GM23338 (cell line): ENCODE results near the gene TM9SF4.

Experiments
- CREB1 ChIP-seq: fragments of 250-450 bp; sonication (Bioruptor Pico); IDR thresholded peaks from 2 replicates; pipeline ENCODE4 v1.5.0; 2020; ENCODE audit warnings: low read depth, mild to moderate bottlenecking, moderate library complexity
- CTCF ChIP-seq, 2 experiments: fragments of 200-600 bp in 1 of 2; sonication (generic) in 1 of 2; conservative IDR thresholded peaks; 2 replicates each; pipeline versions ENCODE4 v1.5.1 to v1.6.1; 2016 to 2017; ENCODE audit warnings: antibody characterized with exemption in 2 of 2, low read depth in 2 of 2, mild to moderate bottlenecking in 2 of 2, moderate library complexity in 1 of 2
- ETS1 ChIP-seq: IDR thresholded peaks from 2 replicates; pipeline ENCODE4 v1.6.1; 2016; ENCODE audit warnings: antibody characterized with exemption
- EZH2 ChIP-seq: fragments of 200-600 bp; sonication (generic); IDR thresholded peaks from one replicate; pipeline ENCODE4 v1.8.0; 2017; ENCODE audit warnings: antibody characterized with exemption, mild to moderate bottlenecking, low read depth; ENCODE audit not compliant: unreplicated experiment
- EZH2phosphoT487 ChIP-seq: fragments of 200-600 bp; sonication (generic); IDR thresholded peaks from one replicate; pipeline ENCODE4 v1.8.1; 2018; ENCODE audit warnings: antibody characterized with exemption; ENCODE audit not compliant: unreplicated experiment
- JUNB ChIP-seq: IDR thresholded peaks from one replicate; pipeline ENCODE4 v1.6.1; 2016; ENCODE audit warnings: antibody characterized with exemption; ENCODE audit not compliant: unreplicated experiment
- NANOG ChIP-seq: IDR thresholded peaks from 2 replicates; pipeline ENCODE4 v1.6.1; 2016; ENCODE audit warnings: antibody characterized with exemption, borderline replicate concordance
- POLR2AphosphoS5 ChIP-seq: IDR thresholded peaks from 2 replicates; pipeline ENCODE4 v1.6.1; 2016; ENCODE audit warnings: antibody characterized with exemption, low read depth
- REST ChIP-seq: IDR thresholded peaks from one replicate; pipeline ENCODE4 v1.6.1; 2018; ENCODE audit warnings: antibody characterized with exemption; ENCODE audit not compliant: unreplicated experiment
- STAT1 ChIP-seq: IDR thresholded peaks from one replicate; pipeline ENCODE4 v1.6.1; 2016; ENCODE audit warnings: antibody characterized with exemption; ENCODE audit not compliant: unreplicated experiment
- ZNF114 ChIP-seq: fragments of 250-450 bp; sonication (Bioruptor Pico); IDR thresholded peaks from 2 replicates; pipeline ENCODE4 v1.5.0; 2020; ENCODE audit warnings: mild to moderate bottlenecking, moderate library complexity
- ZNF331 ChIP-seq: fragments of 250-450 bp; sonication (Bioruptor Pico); IDR thresholded peaks from 2 replicates; pipeline ENCODE4 v1.5.0; 2020; ENCODE audit warnings: low read depth, mild to moderate bottlenecking, moderate library complexity

DNA sequence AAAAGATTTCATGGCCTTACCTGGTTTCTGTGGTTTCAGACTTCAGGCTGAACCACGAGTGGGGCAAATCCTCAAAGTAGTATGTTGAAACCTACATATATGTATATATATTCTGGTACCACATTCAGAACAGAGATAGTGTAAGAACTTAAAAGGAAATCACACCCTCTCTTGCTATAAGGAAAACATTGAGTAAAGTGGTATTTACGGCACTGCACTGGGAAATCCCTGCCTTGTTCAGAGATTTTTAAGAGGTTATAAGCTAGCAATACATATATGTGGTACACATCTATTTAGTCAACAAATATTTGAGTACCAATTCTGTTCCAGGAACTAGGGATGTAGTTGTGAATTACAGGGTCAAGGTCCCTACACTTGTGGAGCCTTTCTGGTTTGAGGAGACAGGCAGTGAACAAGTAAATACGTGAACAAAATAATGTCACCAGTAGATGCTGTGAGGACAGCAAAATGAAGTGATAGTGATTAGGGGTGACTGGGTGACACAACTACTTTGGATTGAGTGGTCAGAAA, 1.7 kb downstream of the TM9SF4 start:
- TF ChIP-seq EZH2 (no peak), CTCF (conservative IDR thresholded peaks at IDR 0.05; ENCODE audit: low read depth in 2 of 2) (no peak), EZH2phosphoT487 (no peak), REST (no peak), ETS1 (no peak), POLR2AphosphoS5 (no peak), STAT1 (no peak), NANOG (no peak), JUNB (no peak), CREB1 (CRISPR knock-in tag) (no peak), ZNF331 (CRISPR knock-in tag) (no peak), ZNF114 (no peak)
